GM12875 (cell line): ENCODE data around the gene OR13J1.

Experiments used
- H3K4me3 ChIP-seq: one replicate; pipeline ENCODE4 v1.5.1; 2011; ENCODE audit warnings: low read depth, low read length, control low read depth
- TF ChIP-seq, protein P1 (sequence below): IDR thresholded peaks from 2 replicates; pipeline ENCODE4 v1.5.1; 2011; ENCODE audit warnings: low read depth, mild to moderate bottlenecking, control low read depth, inconsistent platforms, low read length, moderate library complexity, borderline replicate concordance; ENCODE audit not compliant: insufficient read depth

Gene OR13J1

DNA sequence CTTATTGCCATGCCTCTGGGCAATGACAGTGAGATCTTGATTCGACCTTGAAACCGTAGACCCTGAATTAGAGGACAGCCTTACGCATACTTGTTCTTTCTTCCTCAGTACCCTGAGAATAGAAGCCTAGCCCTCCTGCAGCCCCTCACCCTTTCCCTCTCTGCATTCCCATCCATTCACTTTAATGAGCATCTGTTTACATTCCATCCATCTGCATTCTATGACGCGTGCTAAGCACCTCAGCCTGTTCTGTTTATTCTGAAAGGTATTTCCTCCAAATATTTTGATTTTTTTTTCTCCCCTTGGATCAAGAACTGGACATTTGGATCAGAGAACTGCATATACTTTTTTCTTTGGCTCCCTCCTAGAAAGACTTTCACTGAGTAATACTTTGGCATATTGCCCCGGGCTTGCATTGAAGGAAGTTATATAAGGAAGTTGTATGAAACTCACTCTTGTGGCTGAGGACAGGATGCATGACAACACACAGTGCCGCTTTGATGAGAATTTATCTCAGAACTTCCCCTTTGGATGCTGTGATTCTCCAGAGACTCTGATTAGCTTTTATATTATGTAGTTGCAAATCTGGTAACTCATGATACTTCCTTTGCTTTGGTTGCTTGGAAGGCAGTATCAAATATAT, 25.5 kb downstream of the OR13J1 start:
- no peak overlapping the region for H3K4me3 ChIP-seq
- TF ChIP-seq, protein P1, sequence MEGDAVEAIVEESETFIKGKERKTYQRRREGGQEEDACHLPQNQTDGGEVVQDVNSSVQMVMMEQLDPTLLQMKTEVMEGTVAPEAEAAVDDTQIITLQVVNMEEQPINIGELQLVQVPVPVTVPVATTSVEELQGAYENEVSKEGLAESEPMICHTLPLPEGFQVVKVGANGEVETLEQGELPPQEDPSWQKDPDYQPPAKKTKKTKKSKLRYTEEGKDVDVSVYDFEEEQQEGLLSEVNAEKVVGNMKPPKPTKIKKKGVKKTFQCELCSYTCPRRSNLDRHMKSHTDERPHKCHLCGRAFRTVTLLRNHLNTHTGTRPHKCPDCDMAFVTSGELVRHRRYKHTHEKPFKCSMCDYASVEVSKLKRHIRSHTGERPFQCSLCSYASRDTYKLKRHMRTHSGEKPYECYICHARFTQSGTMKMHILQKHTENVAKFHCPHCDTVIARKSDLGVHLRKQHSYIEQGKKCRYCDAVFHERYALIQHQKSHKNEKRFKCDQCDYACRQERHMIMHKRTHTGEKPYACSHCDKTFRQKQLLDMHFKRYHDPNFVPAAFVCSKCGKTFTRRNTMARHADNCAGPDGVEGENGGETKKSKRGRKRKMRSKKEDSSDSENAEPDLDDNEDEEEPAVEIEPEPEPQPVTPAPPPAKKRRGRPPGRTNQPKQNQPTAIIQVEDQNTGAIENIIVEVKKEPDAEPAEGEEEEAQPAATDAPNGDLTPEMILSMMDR, result no peak

DNA sequence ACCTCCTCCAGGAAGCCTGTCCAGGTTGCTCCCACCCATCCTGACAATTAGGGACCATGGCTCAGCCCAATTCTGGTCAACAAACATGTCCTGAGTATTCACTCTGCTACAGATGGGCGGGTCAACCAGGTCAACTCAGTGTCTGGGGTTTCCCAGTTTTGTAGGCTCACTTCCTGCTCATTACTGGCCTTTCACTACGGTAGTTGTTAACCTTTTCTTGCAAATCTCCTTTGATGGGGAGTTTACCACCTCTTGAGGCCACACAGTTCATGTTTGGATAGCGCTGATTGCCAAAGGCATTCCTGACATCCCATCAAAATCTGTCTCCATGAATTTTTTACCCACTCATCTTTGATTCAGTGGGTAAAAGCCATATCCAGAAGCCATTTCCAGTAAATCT, 27.4 kb downstream of the OR13J1 start:
- H3K4me3 ChIP-seq, result peak overlapping the region; percentile 3

DNA sequence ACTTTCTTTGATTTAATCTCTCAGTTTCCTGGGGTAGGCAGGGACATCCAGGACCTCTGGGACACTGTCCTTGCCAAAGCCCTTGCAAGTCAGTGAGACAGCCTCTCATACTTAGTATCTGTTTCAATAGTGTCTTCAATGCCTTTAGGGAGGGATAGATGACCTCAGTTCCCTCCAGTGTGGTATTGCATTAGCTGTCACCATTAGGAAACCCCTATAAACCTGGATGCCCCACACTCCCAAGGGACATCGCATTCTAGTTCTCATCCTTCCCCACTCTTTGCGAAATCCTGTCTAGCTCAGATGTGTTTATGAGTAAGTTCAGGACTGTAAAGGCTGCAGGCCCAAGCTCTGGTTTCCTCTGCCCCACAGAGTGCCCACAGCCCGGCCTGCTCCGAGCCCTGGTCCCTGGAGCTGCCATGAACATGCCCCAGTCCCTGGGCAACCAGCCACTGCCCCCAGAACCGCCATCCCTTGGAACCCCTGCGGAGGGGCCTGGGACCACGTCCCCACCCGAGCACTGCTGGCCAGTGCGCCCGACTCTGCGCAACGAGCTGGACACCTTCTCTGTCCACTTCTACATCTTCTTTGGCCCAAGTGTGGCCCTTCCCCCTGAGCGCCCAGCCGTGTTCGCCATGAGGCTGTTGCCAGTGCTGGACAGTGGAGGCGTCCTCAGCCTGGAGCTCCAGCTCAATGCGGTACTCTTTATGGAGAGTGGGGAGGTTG, 28.0 kb downstream of the OR13J1 start:
- H3K4me3 ChIP-seq, result no peak overlapping the region
- TF ChIP-seq, protein P1, result no peak

More for the DNA sequence above, 27.4 kb downstream of the OR13J1 start:
- TF ChIP-seq, protein P1, result no peak

DNA sequence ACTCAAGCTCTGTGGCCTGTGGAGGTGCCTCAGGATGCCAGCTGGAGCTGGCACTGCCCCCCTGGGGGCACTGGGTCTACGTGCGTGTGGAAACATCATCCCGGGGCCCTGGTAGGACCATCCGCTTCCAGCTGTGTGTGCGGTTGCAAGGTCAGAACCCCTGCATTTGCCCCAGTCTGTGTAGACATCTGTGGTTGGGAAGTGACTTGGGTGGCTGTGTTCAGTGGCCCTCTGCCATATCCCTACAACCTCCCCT, 28.6 kb downstream of the OR13J1 start:
- no peak overlapping the region for H3K4me3 ChIP-seq
- TF ChIP-seq, protein P1, result no peak

DNA sequence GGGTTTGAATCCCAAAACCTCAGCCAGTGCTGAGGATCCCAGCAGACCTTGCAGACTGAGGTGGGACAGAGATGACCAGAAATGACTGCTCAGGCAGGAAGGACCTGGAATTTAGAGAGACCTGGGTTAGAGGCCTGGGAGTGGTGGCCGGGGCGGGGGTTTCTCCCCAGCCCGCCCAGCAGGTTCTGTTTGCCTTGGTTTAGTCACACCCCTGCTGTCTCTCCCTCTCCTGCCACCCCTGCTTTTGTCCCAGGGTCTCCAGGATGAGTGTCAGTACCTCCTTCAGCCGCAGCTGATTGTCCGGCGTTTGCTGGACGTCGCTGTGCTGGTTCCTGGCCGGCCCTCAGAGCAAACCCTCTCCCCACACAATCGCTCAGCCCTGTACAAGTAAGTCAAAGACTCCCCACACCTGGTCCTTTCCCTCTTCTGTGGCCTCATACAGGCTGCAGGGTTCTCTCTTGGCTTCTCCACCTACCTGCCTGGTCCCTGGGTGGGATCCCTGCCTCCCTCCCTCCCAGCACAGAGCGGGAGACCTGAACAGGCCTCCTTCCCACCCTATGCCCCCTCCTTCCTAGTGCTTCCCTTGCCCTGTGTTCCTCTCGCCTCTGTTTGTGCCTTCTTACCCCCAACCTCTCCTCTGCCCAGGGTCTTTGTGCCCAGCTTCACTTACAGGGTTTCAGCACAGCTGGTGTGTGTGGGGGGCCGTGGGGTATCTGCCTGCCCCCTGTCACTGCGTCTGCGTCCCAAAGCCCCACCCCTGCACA, 29.1 kb downstream of the OR13J1 start:
- no peak overlapping the region for H3K4me3 ChIP-seq
- TF ChIP-seq, protein P1, result no peak

DNA sequence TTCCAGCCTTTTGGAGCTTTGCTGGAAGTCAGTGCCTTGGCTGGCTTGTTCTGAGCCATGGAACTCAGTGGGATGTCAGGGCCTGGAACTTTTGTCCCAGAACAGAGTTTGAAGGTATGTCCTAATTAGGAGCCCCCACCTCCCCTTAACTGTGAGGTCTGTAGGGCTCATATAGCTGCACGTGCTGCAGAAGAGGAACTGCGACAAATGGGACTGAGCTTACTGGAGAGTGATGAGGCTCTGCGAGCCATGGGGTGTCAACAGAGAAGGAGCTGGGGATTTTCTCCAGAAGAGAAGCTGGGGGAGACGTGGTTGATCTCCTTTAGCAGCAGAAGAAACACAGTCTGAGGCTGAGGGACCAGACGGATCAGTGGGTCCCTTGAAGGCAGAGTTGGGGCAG, 30.3 kb downstream of the OR13J1 start:
- H3K4me3 ChIP-seq, result no peak overlapping the region
- TF ChIP-seq, protein P1, result no peak
